NCI-H226 (cell line): Measurements from ENCODE around the gene SLC25A52.
"Not testable (repeated sequence)": the region's sequence is repeated elsewhere in the genome, so short reads cannot be mapped to it uniquely, and the experiment has no call there.

Experiments
- DNase-seq: peaks from one replicate; pipeline ENCODE4 v3.0.0-alpha.2; 2015

SLC25A52 gene

GRCh38 chr18:31739651-31740050 lies 21.0 kb downstream of the SLC25A52 start:
- DNase-seq, result no peak

GRCh38 chr18:31738460-31739407 lies 21.9 kb downstream of the SLC25A52 start:
- no peak for DNase-seq

DNA sequence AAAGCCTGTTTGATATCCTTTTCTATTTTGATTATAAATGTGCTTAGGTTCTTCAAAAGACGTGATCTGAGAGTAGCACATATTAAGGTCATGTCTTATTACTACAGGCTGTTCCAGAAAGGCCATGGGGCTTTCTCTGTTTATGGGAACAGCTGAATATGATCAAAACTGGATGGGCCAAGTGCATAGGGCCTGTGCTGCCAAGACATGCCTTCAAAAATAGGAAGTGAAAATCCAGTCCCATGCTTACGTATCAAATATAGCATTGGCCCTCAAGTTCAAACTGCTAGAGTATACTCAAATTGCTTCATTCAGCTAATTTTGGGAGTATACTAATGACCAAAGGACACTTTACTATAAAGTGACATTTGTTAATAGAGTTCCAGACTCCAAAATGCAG lies 24.1 kb downstream of the SLC25A52 start:
- DNase-seq, result no peak

GRCh38 chr18:31731628-31732027 lies 29.1 kb downstream of the SLC25A52 start:
- no peak for DNase-seq

DNA sequence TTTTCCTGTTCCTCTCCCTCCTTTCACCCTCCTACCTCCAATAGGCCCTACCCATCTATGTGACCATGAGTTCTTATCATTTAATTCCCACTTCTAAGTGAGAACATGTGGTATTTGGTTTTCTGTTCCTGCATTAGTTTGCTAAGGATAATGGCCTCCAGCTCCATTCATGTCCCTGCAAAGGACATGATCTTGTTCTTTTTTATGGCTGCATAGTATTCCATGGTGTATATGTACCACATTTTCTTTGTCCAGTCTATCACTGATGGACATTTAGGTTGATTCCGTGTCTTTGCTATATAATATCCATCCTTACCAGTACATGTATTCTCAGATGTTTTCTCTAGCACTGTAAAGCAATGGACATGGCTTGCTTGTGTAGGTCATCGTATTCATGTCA lies 31.5 kb downstream of the SLC25A52 start:
- not testable (repeated sequence) for DNase-seq

GRCh38 chr18:31723990-31724711 lies 36.5 kb downstream of the SLC25A52 start:
- DNase-seq, result no peak

DNA sequence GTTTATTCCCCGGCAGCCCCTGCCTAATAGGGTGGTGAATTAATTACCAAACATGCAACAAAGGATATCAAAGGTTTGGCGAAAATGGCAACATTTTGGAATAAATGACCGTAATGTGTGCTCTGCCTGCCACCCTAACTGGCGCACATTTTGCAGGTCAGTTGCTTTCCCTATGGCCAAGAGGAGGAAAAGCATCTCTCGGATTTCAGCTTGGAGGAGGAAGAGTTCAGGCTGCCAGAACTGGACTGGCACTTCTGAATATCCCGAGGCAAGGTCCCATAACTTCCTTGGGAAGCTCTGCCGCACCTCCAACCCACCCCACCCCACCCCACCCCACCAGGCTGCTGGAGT lies 37.1 kb downstream of the SLC25A52 start:
- DNase-seq, result no peak

DNA sequence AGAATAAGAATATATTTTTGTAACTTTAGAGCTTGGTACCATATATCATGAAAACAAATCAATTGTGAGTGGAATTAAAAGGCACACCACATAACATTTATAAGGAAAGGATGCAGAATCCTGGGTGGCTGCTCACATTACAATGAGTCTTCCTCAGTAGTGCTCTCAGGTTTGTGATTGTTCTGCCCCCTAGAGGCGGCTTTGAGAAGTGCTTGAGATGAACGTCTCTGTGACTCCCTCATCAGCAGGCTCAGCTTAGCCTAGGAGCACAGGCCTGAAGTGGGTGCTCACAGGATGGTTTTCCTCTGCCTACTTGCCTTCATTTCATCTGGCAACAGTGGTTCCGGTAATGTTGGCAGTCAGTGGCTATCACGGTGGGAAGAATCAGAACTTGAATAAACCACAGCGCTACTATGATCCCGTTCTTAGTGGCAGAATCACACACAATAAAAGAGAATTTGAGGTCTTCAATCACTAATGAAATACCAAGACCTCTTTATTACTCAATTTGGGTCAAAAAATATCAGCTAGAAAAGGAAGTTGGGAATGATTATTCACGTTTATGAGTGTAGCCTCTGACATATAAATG lies 38.2 kb downstream of the SLC25A52 start:
- DNase-seq, result peak; percentile 50

DNA sequence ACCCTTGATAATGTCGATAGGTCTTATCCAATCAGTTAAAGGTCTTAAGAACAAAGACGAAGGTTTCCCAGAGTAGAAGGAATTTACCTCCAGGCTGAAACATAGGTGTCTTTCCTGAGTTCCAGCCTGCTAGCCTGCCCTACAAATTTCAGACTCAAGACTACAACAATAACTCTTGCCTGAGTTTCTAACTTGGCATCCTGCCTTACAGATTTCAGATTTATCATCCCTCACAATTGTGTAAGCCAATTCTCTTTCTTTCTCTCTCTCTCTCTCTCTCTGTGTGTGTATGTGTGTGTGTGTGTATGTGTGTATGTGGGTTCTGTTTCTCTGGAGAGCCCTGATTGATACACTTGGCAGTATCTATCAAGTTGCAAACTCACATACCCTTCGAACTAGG lies 39.1 kb downstream of the SLC25A52 start:
- peak; percentile 23 for DNase-seq

DNA sequence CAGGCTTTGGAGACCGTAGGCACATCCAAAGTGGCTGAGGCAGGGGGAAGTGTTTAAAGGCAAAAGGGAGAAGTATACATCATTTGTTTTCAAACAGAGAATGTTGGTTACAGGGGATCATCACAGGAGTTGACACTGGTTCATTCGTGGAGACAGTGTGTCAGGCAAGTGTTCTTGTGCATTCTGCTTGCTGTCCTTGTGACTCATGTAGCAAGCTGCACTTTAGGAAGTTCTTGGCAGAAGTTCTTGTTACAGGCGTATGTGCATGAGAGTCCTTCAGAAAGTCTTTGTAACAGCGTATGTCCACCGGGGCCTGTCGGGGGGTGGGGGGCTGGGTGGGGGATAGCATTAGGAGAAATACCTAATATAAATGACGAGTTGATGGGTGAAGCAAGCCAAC lies 39.8 kb downstream of the SLC25A52 start:
- no peak for DNase-seq

DNA sequence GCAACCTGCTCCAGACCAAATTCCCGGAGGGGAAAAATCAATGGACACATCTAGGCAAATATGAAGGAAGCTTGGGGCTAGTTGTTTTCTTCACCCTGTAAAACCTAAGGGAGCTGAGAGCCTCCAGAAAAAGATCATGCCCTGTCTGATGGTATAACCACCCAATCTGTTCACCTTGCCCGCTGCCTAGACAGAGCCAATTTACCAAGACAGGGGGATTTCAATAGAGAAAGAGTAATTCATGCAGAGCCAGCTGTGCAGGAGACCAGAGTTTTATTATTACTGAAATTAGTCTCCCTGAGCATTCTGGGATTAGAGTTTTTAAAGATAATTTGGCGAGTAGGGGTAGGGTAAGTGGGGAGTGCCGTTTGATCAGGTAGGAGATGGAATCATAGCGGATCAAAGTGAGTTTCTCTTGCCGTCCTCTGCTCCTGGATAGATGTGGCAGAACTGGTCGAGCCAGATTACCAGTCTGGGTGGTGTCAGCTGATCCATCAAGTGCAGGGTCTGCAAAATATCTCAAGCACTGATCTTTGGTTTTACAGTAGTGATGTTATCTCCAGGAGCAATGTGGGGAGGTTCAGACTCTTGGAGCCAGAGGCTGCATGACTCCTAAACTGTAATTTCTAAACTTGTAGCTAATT lies 41.2 kb downstream of the SLC25A52 start:
- DNase-seq, result no peak

GRCh38 chr18:31718386-31718785 lies 42.3 kb downstream of the SLC25A52 start:
- no peak for DNase-seq

- DNase-seq, result no peak
Measured at GRCh38 chr18:31716362-31716761, 44.3 kb downstream of the SLC25A52 start.

- DNase-seq, result no peak
Measured at GRCh38 chr18:31711365-31712172, 49.1 kb downstream of the SLC25A52 start.

- no peak for DNase-seq
Measured at GRCh38 chr18:31710826-31711225, 49.9 kb downstream of the SLC25A52 start.
